ENCODE data around the gene BFSP2. TPM values are rescaled to one million over a fixed set of nuclear protein-coding genes. Genes with fewer than 3 reads are reported as not detected.
"Not testable (repeated sequence)": the region's sequence is repeated elsewhere in the genome, so short reads cannot be mapped to it uniquely, and the experiment has no call there.

Gene BFSP2
- total RNA-seq, 1 donor from 2014 or later, result not detected

GRCh38 chr3:133512416-133513089 is 112.7 kb downstream of the BFSP2 start:
- TF ChIP-seq, protein P1, sequence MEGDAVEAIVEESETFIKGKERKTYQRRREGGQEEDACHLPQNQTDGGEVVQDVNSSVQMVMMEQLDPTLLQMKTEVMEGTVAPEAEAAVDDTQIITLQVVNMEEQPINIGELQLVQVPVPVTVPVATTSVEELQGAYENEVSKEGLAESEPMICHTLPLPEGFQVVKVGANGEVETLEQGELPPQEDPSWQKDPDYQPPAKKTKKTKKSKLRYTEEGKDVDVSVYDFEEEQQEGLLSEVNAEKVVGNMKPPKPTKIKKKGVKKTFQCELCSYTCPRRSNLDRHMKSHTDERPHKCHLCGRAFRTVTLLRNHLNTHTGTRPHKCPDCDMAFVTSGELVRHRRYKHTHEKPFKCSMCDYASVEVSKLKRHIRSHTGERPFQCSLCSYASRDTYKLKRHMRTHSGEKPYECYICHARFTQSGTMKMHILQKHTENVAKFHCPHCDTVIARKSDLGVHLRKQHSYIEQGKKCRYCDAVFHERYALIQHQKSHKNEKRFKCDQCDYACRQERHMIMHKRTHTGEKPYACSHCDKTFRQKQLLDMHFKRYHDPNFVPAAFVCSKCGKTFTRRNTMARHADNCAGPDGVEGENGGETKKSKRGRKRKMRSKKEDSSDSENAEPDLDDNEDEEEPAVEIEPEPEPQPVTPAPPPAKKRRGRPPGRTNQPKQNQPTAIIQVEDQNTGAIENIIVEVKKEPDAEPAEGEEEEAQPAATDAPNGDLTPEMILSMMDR (conservative IDR thresholded peaks at IDR 0.05), result no peak
- no peak overlapping the region for H3K27ac Mint-ChIP-seq

DNA sequence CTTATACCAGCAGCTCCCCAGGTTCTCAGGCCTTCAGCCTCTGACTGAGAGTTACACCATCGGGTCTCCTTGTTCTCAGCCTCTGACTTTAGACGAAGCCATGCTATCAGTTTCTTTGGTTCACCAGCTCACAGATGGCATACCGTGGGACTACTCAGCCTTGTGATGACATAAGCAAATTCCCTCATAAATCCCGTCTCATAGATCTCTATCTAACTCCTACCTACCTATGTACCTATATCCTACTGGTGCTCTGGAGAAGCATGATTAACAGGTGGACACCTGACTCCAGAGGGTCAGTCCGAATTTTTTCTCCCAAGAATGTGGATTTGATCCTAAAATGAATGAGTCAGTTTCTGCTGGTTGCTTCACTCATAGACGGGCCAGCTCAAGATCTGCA is 114.6 kb downstream of the BFSP2 start:
- TF ChIP-seq, protein P1 (conservative IDR thresholded peaks at IDR 0.05), result no peak
- no peak overlapping the region for H3K4me3 Mint-ChIP-seq
- no peak overlapping the region for H3K27ac Mint-ChIP-seq
- H3K27me3 Mint-ChIP-seq, result no peaks in the 10 kb centered on the region
- H3K4me1 Mint-ChIP-seq (ENCODE audit: unreplicated experiment), result no peaks in the 10 kb centered on the region
- DNase-seq (ENCODE audit: extremely low spot score, unreplicated experiment), result no peak
- no peaks in the 10 kb centered on the region for H3K36me3 Mint-ChIP-seq
- no peaks in the 10 kb centered on the region for H3K9me3 Mint-ChIP-seq

More at GRCh38 chr3:133512416-133513089, 112.7 kb downstream of the BFSP2 start:
- Mint-ChIP-seq H3K36me3 (no peaks in the 10 kb centered on the region), H3K4me3 (no peak overlapping the region), H3K4me1 (ENCODE audit: unreplicated experiment) (no peaks in the 10 kb centered on the region), H3K27me3 (no peaks in the 10 kb centered on the region), H3K9me3 (no peaks in the 10 kb centered on the region)
- DNase-seq (ENCODE audit: extremely low spot score, unreplicated experiment), result no peak

GRCh38 chr3:133515127-133515526 is 115.3 kb downstream of the BFSP2 start:
- Mint-ChIP-seq H3K27ac (no peak overlapping the region), H3K4me1 (ENCODE audit: unreplicated experiment) (no peaks in the 10 kb centered on the region), H3K9me3 (no peaks in the 10 kb centered on the region)

GRCh38 chr3:133520286-133520685 is 120.4 kb downstream of the BFSP2 start:
- H3K27ac Mint-ChIP-seq, result no peak overlapping the region
- H3K4me3 Mint-ChIP-seq, result no peak overlapping the region
- DNase-seq (ENCODE audit: extremely low spot score, unreplicated experiment), result no peak
- no peaks in the 10 kb centered on the region for H3K36me3 Mint-ChIP-seq
- TF ChIP-seq, protein P1 (conservative IDR thresholded peaks at IDR 0.05), result no peak
- H3K9me3 Mint-ChIP-seq, result no peaks in the 10 kb centered on the region
- H3K27me3 Mint-ChIP-seq, result no peaks in the 10 kb centered on the region
- H3K4me1 Mint-ChIP-seq (ENCODE audit: unreplicated experiment), result no peaks in the 10 kb centered on the region

More at GRCh38 chr3:133515127-133515526, 115.3 kb downstream of the BFSP2 start:
- Mint-ChIP-seq H3K27me3 (no peaks in the 10 kb centered on the region), H3K36me3 (no peaks in the 10 kb centered on the region), H3K4me3 (no peak overlapping the region)
- TF ChIP-seq, protein P1 (conservative IDR thresholded peaks at IDR 0.05), result no peak
- DNase-seq (ENCODE audit: extremely low spot score, unreplicated experiment), result no peak

DNA sequence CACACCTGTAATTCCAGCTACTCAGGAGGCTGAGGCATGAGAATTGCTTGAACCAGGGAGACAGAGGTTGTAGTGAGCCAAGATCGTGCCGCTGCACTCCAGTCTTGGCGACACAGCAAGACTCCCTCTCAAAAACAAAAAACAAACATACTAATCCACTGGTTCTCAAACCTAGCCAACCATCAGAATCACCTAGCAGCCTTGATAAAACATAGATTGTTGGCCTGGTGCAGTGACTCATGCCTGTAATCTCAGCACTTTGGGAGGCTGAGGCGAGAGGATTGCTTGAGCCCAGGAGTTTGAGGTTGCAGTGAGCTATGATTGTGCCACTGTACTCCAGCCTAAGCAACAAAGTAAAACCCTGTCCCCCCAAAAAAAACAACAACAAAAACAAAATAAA is 121.1 kb downstream of the BFSP2 start:
- H3K36me3 Mint-ChIP-seq; H3K4me1 Mint-ChIP-seq (ENCODE audit: unreplicated experiment); H3K27me3 Mint-ChIP-seq; DNase-seq (ENCODE audit: extremely low spot score, unreplicated experiment); H3K4me3 Mint-ChIP-seq; H3K9me3 Mint-ChIP-seq; H3K27ac Mint-ChIP-seq: not testable (repeated sequence)

DNA sequence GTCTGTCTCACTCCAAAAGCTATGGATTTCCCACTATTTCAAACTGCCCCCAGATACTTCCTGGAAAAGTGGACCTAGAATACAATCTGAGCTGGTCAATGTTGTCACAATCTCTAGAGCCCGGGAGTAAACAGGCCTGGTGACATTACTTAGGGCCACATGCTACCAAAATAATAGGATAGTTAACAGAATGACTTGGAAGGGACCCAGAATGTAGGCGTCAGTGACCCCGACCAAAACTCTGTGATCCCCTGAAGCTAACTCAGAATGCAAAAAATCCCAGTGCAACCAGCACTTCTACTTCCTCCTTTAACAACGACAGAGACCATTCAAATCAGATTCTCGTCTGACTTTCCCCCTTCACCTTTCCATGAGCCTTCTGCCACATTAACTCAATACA is 122.1 kb downstream of the BFSP2 start:
- TF ChIP-seq, protein P1 (conservative IDR thresholded peaks at IDR 0.05), result no peak
- no peak for DNase-seq (ENCODE audit: extremely low spot score, unreplicated experiment)
- Mint-ChIP-seq H3K27me3 (no peaks in the 10 kb centered on the region), H3K9me3 (no peaks in the 10 kb centered on the region), H3K27ac (no peak overlapping the region), H3K4me1 (ENCODE audit: unreplicated experiment) (no peaks in the 10 kb centered on the region), H3K36me3 (no peaks in the 10 kb centered on the region), H3K4me3 (no peak overlapping the region)

- H3K27me3 Mint-ChIP-seq; H3K4me1 Mint-ChIP-seq (ENCODE audit: unreplicated experiment); H3K4me3 Mint-ChIP-seq; H3K36me3 Mint-ChIP-seq; H3K27ac Mint-ChIP-seq; H3K9me3 Mint-ChIP-seq; DNase-seq (ENCODE audit: extremely low spot score, unreplicated experiment): not testable (repeated sequence)
Observed at GRCh38 chr3:133523758-133524157, 123.9 kb downstream of the BFSP2 start.

Measured in type B pancreatic cell (in vitro differentiated cells).